Osteocyte (in vitro differentiated cells): ENCODE data around the gene STX18. TPM values are rescaled to one million over a fixed set of nuclear protein-coding genes. Genes with fewer than 3 reads are reported as not detected.
A peak's percentile ranks its signal among the peaks of the same experiment; 100 is the strongest.

Experiments
- DNase-seq: peaks from one replicate; pipeline ENCODE4 v3.0.0; 2021; ENCODE audit warnings: mixed read lengths; ENCODE audit not compliant: unreplicated experiment; ENCODE audit errors: extremely low spot score
- H3K27ac Mint-ChIP-seq: one replicate; pipeline ENCODE4 v1.8.0; 2021; ENCODE audit warnings: mild to moderate bottlenecking, mixed read lengths; ENCODE audit not compliant: unreplicated experiment
- H3K27me3 Mint-ChIP-seq: one replicate; pipeline ENCODE4 v1.8.0; 2021; ENCODE audit warnings: mixed read lengths; ENCODE audit not compliant: unreplicated experiment
- H3K36me3 Mint-ChIP-seq: one replicate; pipeline ENCODE4 v1.8.0; 2021; ENCODE audit warnings: mixed read lengths; ENCODE audit not compliant: unreplicated experiment
- H3K4me1 Mint-ChIP-seq: one replicate; pipeline ENCODE4 v1.8.0; 2021; ENCODE audit warnings: mixed read lengths; ENCODE audit not compliant: unreplicated experiment
- H3K4me3 Mint-ChIP-seq: one replicate; pipeline ENCODE4 v1.8.0; 2021; ENCODE audit warnings: mild to moderate bottlenecking, moderate library complexity, mixed read lengths; ENCODE audit not compliant: unreplicated experiment
- H3K9me3 Mint-ChIP-seq: one replicate; pipeline ENCODE4 v1.8.0; 2021; ENCODE audit warnings: mixed read lengths; ENCODE audit not compliant: unreplicated experiment
- CTCF ChIP-seq: fragments of 200-600 bp; sonication (generic); IDR thresholded peaks from 2 replicates; pipeline ENCODE4 v1.5.0; 2021; ENCODE audit warnings: antibody characterized with exemption, mild to moderate bottlenecking, moderate library complexity
- total RNA-seq: library from RNA; stranded (reverse); gene quantifications from 2 replicates; pipeline ENCODE4 v1.2.1, GENCODE V29; 2021

Gene STX18
- total RNA-seq, 1 donor from 2014 or later, result 26.7 TPM

- DNase-seq, result no peak
- TF ChIP-seq CTCF, result no peak
- Mint-ChIP-seq H3K4me3 (no peak overlapping the region), H3K36me3 (peaks cover 21% of the 10 kb centered on the region), H3K27ac (no peak overlapping the region), H3K9me3 (no peaks in the 10 kb centered on the region), H3K27me3 (no peaks in the 10 kb centered on the region), H3K4me1 (peaks cover 7% of the 10 kb centered on the region)
Observed at GRCh38 chr4:4438891-4439290, 103.0 kb downstream of the STX18 start.

- TF ChIP-seq CTCF, result no peak
- Mint-ChIP-seq H3K36me3 (peaks cover 22% of the 10 kb centered on the region), H3K27me3 (no peaks in the 10 kb centered on the region), H3K4me3 (no peak overlapping the region), H3K9me3 (no peaks in the 10 kb centered on the region), H3K4me1 (no peaks in the 10 kb centered on the region), H3K27ac (no peak overlapping the region)
- DNase-seq, result no peak
Observed at GRCh38 chr4:4437798-4438470, 103.9 kb downstream of the STX18 start.

- no peaks in the 10 kb centered on the region for H3K27me3 Mint-ChIP-seq
Observed at GRCh38 chr4:4436244-4436823, 105.5 kb downstream of the STX18 start.

GRCh38 chr4:4433941-4434340, 107.9 kb downstream of the STX18 start:
- Mint-ChIP-seq H3K27ac (no peak overlapping the region), H3K27me3 (no peaks in the 10 kb centered on the region), H3K9me3 (no peaks in the 10 kb centered on the region), H3K4me3 (no peak overlapping the region), H3K36me3 (peaks cover 23% of the 10 kb centered on the region), H3K4me1 (peaks cover 1% of the 10 kb centered on the region)
- TF ChIP-seq CTCF, result no peak
- no peak for DNase-seq

More at GRCh38 chr4:4436244-4436823, 105.5 kb downstream of the STX18 start:
- no peak for DNase-seq
- Mint-ChIP-seq H3K9me3 (no peaks in the 10 kb centered on the region), H3K27ac (no peak overlapping the region), H3K36me3 (peaks cover 25% of the 10 kb centered on the region), H3K4me3 (no peak overlapping the region), H3K4me1 (no peaks in the 10 kb centered on the region)
- no peak for TF ChIP-seq CTCF

- H3K4me1 Mint-ChIP-seq, result peaks cover 4% of the 10 kb centered on the region
- peaks cover 18% of the 10 kb centered on the region for H3K36me3 Mint-ChIP-seq
- H3K4me3 Mint-ChIP-seq, result no peak overlapping the region
- TF ChIP-seq CTCF, result no peak
- DNase-seq, result peak; percentile 81
- no peak overlapping the region for H3K27ac Mint-ChIP-seq
- H3K9me3 Mint-ChIP-seq, result no peaks in the 10 kb centered on the region
- H3K27me3 Mint-ChIP-seq, result no peaks in the 10 kb centered on the region
Observed at GRCh38 chr4:4432341-4433125, 109.3 kb downstream of the STX18 start.
